Measurements from ENCODE around the gene EEF2. TPM values are rescaled to one million over a fixed set of nuclear protein-coding genes. Genes with fewer than 3 reads are reported as not detected.
A peak's percentile ranks its signal among the peaks of the same experiment; 100 is the strongest.

Gene EEF2
- polyA plus RNA-seq, 12 donors, result 901 to 3,153 (median 2,321) TPM

DNA sequence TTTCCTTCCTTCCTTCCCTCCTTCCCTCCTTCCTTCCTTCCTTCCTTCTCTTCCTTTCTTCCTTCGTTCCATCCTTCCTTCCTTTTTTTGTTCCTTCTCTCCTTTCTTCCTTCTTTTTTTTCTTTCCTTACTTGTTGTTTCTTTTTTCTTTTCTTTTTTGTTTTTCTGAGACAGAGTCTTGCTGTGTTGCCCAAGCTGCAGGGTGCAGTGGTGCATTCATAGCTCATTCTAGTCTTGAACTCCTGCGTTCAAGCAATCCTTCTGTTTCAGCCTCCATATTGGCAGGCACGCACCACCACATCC lies 5.5 kb upstream of the EEF2 start:
- DNase-seq, result no peak

DNA sequence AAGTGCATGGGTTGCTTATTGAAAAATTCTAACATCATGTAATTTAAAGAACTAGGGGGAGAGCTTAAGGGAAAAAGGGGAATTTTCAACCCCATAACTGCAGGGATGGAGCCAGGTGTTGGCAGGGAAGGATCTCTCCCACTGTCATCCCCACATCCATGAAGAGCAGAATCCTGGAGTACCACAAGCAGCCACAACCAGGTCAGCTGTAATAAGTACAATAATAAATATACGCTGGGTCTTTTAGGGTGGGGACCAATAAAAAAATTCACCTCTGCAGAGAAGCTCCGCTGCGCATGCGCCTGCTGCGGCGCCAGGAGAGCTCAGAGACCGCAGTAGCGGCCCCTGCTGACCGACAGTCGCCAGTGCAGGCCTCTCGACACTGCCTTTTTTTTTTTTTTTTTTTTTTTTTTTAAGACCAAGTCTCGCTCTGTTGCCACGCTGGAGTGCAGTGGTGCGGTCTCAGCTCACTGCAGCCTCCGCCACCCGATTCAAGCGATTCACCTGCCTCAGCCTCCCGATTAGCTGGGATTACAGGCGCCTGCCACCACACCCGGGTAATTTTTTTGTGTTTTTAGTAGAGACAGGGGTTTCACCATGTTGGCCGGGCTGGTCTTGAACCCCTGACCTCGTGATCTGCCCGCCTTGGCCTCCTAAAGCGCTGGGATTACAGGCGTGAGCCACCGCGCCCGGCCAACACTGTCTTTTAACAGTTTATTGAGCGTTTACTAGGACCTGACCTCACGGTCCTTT lies 2.5 kb upstream of the EEF2 start:
- peak; percentile 91 for DNase-seq

GRCh38 chr19:3986260-3987041 lies 1.2 kb upstream of the EEF2 start:
- DNase-seq, result no peak

GRCh38 chr19:3985643-3986259 lies 488 bp upstream of the EEF2 start:
- no peak for DNase-seq

DNA sequence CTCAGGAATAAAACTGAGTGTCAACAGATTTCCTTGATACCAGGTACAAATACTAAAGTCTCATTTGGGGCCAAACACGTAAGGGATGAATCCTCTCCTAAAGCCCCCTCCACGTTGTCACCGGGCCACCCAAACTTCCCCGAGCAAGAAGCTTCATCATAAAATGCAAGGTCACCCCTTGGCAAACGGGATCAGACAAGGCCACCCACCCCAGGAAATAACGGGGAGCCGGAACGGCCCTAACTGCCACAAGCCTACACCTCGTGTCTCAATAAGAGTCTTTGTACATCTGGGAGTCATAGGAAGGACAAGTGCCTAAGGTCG lies 717 bp downstream of the EEF2 start:
- no peak for DNase-seq

GRCh38 chr19:3983936-3984583 lies 1.2 kb downstream of the EEF2 start:
- DNase-seq, result no peak

GRCh38 chr19:3983542-3983914 lies 1.7 kb downstream of the EEF2 start:
- no peak for DNase-seq

- no peak for DNase-seq
These were observed 2.3 kb downstream of the EEF2 start for GRCh38 chr19:3982701-3983541.

DNA sequence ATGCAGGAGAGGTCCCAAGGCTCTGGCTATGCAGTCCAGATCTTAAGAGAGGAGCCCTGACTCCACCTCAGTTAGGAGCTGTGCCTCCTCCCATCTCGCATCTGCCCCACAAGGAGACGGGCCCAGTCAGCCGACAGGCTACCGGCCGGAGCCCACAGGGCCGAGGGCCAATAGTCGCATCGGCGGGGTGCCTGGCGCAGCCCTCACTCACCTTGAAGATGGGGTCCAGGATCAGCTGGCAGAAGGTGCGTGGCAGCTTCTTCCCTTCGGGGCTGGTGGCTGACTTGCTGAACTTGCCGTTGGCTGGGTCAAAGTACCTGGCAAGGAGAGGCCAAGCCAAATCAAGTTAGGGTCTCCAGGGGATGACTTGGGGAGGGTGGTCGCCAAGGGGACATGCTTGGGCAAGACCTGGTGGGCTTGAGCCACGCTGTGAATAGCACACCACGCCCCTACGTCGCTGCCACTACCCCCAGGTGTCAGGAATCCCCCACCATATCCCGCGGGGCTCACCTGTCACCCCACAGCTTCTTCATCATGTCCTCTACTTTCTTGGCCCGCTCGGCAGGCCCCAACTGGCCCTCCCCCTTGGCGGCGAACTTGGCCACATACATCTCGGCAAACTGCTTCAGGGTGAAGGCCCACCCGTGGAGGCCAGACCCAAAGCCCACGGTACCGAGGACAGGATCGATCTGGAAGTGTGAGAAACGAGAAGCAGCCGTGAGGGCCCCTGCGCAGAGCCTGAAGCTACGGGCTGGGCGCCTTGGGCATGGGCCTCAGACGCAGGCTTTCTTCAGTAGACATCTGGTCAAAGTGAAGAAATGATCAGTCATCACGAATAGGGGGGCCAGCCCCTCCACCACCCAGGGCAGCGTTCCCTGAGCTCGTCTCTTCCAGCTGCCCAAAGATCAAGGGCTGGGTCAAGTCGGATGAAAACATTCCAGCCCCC lies 3.3 kb downstream of the EEF2 start:
- no peak for DNase-seq

DNA sequence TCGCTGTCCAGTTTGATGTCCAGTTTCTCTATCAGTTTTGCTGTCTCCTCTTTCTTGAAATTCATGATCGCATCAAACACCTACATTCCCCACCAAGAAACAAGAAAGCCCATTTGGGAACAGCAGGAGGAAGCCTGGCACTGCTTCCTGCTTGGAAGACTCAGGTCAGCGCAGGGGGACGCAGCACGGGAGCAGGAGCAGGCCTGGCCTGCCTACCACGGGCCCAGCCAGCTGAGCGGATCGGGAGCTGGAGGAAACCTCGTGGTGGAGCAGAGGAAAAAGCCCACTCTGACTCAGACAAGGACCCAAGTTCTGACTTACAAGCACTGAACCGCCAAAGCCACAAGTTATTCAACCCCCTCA lies 3.9 kb downstream of the EEF2 start:
- DNase-seq, result no peak

DNA sequence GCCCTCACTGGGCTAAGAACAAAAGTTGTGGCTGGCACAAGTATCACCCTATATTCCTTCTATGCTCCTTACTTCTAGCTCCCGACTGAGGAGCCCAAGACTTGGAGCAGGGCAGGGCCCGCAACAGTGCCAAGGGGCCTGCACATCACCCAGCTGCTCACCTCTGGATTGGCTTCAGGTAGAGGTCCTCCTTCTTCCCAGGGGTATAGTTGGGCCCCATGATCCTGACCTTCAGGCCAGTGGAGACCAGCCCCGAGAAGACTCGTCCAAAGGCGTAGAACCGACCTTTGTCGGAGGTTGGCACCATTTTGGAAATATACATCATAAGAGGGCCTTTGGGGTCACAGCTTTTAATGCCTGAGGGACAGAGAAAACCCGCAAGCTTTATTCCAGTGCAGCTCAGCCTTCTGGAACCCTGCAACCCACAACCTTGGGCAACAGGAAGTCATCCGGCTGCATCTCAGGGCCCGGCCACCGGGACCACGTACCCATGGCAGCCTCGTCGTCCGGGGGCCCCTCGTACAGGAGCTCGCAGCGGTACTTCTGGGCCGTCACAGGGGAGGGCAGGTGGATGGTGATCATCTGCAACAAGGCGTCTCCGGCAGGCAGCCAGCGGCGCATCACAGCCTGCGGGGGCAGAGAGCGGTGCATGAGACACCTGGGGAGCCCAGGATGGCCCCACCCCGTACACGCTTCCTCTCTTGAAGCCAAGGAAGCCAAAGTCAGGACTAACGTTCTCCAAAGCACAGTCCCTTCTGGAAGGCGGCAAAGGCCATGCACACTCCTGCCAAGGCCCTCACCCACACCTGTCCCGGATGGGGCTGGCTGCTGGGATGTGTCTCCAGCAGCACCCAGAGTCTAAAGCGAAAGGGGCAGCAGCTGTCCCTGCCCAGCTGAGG lies 4.7 kb downstream of the EEF2 start:
- DNase-seq, result no peak

- no peak for DNase-seq
These were observed 5.5 kb downstream of the EEF2 start for GRCh38 chr19:3979674-3980352.

GRCh38 chr19:3979289-3979673 lies 6.0 kb downstream of the EEF2 start:
- DNase-seq, result no peak

GRCh38 chr19:3978145-3978544 lies 7.1 kb downstream of the EEF2 start:
- DNase-seq, result no peak

DNA sequence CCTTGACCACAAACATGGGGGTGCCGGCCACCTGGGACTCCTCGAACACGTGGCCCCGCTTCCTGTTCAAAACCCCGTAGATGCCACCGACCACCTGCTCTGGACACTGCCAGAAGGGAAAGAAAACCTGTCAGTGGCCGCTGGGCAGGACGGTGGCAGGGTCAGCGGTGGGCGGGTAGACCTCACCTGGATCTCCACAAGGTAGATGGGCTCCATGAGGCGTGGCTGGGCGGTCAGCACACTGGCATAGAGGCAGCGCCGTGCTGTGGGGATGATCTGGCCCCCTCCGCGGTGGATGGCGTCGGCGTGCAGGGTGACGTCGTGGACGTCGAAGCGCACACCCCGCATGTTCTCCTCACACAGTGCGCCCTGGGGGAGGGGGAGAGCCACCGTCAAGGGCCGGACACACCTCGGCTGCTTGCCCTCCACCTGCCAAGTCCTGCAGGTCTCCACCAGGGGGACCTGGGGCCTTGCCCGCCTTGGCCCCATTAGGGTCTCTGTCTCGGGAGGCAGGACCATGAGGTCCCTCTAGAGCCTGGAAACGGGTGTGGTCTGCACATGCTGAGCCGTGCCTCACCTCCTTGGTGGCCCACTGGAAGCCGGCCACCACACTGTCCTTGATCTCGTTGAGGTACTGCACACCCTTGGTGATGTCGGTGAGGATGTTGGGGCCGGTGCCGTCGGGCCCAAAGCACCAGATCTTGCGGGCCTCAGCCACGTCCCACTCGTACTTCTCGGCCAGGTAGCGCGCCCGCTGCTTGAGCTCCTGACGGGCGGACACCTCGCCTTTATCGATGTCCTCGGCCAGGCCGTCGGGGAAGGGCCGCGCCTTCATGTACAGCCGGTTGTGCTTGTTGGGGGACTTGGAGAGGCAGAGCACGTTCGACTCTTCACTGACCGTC lies 7.8 kb downstream of the EEF2 start:
- no peak for DNase-seq

DNA sequence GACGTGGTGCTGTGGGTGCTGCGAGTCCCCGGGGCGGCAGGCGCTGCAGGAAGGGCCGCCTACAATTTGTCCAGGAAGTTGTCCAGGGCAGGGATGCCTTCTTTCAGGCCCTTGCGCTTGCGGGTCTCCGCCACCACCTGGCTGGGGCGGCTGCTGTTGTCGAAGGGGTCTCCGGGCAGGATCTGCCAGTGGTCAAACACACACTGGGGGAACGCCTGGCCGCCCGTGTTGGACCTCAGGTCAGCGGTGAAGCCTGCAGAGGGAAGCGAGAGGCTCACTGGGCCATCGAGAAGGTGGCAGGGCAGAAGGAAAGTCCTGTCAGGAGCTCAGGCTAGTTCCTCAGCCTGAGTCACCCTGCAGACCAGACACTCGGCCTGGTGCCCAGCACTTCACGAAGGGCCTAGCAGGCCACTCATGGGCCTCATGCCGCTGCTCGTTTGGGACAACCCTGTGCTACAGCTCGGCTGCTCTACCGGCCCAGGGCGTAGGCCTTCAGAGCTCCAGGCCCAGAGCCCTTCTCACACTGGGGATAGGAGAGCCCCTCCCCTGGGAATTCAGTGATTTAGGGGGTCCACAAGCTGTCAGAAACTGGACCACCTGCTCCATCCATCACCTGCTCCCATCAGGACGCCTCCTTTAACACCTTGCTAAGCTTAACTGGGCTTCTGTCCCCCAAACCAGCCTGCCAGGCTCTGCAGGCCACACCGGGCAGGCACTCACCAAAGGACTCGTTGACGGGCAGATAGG lies 8.6 kb downstream of the EEF2 start:
- DNase-seq, result no peak

DNA sequence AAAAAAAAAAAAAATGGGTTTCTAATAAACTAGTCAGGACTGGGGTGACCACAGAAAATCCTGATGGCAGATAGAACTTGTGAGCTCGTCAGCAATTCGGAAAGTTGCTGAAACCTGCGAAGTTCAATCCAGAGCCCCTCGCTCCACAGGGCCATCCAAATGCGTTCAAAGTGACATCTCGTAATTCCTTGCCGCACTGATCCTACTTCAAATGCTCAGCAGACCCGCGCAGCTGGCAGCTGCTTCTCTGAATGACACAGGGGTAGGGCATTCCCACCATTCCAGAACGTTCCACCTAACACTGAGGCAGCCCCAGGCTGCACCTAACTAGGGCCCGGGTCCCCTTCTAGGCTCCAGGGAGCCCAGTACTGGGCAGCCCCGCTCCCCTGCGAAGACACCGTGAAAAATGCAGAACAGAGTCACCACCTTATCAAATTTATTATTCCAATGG lies 9.6 kb downstream of the EEF2 start:
- no peak for DNase-seq
